GM21390 (cell line): ENCODE results near the gene SPINDOC.
"Not testable (repeated sequence)": the region's sequence is repeated elsewhere in the genome, so short reads cannot be mapped to it uniquely, and the experiment has no call there.

Source experiments
- ATAC-seq: cut with Tn5 transposase; IDR thresholded peaks from one replicate; pipeline ENCODE4 v1.9.1; 2021; ENCODE audit not compliant: unreplicated experiment

Gene SPINDOC

GRCh38 chr11:63783925-63784592 lies 29.2 kb upstream of the SPINDOC start:
- no peak for ATAC-seq

- ATAC-seq = no peak
Measured at GRCh38 chr11:63785823-63786222, 27.4 kb upstream of the SPINDOC start.

DNA sequence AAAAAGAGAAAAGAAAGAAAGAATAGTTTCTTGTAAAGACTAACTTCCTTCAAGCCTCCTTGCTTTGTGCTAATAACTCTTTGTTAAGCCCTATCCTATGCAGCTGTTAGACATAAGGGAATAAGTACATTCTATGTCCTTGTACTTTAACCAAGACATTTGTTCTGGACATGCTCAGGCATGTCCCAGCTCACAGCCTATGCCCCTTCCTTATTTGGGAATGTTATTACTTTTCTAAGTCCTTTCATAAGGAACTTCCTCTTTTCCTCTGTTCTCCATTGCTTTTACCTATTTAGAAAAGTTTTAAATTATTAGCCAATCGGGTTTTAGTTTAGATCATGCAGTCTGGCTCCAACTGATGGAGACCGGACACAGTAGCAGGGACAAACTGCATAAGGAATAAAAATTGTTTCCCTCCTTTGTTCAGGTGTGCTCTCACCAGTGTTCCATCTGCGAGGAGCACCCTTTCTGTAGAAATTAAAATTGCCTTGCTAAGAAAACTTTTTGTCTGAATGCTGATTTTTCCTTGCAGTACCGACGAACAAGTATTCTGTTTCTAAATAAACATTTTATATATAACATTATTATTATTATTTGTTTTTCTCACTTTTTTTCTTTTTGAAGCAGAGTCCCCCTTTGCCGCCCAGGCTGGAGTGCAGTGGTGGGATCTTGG lies 21.6 kb upstream of the SPINDOC start:
- ATAC-seq = no peak

DNA sequence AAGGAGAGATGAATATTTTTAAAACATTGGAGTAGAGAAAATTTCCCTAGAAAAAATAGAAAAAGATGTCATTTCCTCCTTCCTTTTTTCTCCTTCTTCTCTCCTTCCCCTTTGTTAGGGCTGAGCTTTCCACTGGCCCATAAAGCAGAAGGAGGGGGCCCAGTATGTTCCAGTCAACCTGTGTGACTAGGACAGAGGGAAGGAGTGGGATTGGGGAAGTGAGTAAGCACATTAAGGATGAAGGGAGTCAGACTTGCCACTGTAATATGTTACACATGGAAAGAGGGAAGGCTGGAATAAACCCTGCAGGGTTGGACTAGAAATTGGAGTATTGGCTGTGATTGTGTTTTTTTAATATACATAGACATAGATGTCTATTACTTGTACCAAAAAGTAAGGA lies 20.1 kb upstream of the SPINDOC start:
- ATAC-seq = no peak

DNA sequence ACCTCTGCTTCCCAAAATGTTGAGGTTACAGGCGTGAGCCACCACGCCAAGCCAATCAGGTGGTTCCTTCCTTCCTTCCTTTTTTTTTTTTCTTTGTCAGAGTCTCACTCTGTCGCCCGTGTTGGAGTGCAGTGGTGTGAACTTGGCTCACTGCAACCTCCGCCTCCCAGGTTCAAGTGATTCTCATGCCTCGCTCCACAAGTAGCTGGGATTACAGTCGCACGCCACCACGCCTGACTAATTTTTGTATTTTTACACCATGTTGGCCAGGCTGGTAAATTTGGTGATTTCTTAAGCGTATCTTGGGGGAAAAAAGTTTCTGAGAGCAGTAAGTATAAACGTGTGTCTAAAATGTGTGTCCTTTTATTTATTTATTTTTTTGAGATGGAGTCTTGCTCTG lies 18.2 kb upstream of the SPINDOC start:
- no peak for ATAC-seq

GRCh38 chr11:63800921-63801320 lies 12.3 kb upstream of the SPINDOC start:
- ATAC-seq = no peak

DNA sequence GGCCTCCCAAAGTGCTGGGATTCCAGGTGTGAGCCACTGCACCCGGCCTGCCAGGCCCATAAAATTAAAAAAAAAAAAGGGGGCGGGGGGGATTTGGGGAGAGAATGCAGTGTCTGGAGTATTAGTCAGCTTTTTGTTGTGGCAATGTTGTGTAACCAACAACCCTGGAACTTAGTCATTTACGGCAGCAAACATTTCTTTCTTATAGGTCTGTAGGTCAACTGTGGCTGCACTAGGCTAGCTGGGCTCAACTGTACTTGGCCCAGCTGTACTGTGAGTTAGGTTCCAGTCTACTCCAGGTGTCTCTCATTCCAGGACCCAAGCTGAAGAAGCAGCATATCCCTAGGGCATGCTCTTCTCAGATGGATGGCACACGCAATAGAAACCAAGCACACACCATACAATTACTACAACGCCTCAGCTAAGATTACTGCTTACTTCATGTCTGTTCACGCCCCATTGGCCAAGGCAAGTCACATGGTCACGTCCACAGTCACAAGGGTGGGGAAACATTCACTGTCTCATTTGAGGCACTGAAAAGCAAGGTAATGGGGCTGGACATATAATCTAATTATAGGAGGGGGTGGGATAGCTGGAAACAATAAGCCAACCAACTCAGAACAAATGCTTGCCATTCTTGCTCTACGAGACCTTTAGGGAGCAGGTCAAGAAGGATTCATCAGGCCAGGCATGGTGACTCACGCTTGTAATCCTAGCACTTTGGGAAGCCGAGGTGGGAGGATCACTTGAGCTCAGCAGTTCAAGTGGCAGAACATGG lies 10.4 kb upstream of the SPINDOC start:
- ATAC-seq = no peak

GRCh38 chr11:63804259-63804658 lies 9.0 kb upstream of the SPINDOC start:
- ATAC-seq = no peak

GRCh38 chr11:63805844-63806415 lies 7.3 kb upstream of the SPINDOC start:
- no peak for ATAC-seq

DNA sequence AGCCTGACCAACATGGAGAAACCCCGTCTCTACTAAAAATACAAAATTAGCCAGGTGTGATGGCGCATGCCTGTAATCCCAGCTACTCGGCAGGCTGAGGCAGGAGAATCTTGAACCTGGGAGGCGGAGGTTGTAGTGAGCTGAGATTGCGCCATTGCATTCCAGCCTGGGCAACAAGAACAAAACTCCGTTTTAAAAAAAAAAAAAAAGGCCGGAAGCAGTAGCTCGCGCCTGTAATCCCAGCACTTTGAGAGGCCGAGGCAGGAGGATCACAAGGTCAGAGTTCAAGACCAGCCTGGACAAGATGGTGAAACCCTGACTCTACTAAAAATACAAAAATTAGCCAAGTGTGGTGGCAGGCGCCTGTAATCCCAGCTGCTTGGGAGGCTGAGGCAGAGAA lies 2.9 kb upstream of the SPINDOC start:
- not testable (repeated sequence) for ATAC-seq

GRCh38 chr11:63811522-63811921 lies 1.7 kb upstream of the SPINDOC start:
- ATAC-seq = no peak

GRCh38 chr11:63813563-63814382 lies 517 bp downstream of the SPINDOC start:
- peak; percentile 32 for ATAC-seq

GRCh38 chr11:63814383-63814736 lies 1.1 kb downstream of the SPINDOC start:
- ATAC-seq = no peak

GRCh38 chr11:63816166-63816565 lies 2.9 kb downstream of the SPINDOC start:
- no peak for ATAC-seq

- ATAC-seq = no peak
Measured at GRCh38 chr11:63816732-63817131, 3.5 kb downstream of the SPINDOC start.

DNA sequence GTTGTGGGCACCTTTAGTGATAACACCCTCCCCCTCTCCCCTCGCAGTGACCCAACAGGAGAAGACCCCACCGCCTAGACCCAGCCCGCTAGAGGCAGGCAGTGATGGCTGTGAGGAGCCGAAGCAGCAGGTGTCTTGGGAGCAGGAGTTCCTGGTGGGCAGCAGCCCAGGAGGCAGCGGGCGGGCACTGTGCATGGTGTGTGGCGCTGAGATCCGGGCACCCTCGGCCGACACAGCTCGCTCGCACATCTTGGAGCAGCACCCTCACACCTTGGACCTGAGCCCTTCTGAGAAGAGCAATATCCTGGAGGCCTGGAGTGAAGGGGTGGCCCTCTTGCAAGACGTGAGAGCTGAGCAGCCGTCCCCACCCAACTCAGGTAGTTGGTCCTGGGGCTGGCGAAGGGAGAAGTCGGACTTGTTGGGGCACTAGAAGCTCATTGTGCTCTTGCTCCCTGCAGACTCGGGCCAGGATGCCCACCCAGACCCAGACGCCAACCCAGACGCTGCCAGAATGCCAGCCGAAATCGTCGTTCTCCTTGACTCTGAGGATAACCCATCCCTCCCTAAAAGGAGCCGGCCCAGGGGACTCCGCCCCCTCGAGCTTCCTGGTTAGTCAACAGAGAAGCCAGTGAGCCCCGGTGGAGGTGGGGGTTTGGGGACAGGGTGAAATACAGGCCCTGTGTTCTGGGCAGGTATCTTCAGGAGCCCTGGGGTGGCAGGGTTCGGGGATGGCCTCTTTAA lies 4.7 kb downstream of the SPINDOC start:
- ATAC-seq = no peak

GRCh38 chr11:63818609-63819008 lies 5.4 kb downstream of the SPINDOC start:
- ATAC-seq = no peak

DNA sequence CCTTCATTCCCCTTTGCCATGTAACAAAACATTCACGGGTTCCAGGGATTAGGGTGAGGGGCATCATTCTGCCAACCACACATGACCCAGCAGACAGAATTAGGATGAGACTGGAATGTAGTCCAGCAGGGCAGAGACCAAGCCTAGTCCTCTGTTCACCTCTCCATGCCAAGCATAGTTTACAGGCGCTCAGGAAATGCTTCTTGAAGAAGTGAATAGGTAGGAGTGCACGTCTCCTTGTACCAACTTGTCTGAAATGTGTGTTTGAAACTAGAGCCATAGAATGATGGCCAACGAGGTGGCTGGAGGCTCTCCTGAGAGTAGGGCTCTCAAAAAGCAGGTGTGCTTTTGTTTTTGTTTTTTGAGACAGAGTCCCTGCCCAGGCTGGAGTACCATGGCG lies 8.2 kb downstream of the SPINDOC start:
- no peak for ATAC-seq

- ATAC-seq = no peak
Measured at GRCh38 chr11:63826471-63827190, 13.4 kb downstream of the SPINDOC start.
